GM18861 (cell line): ENCODE data around the gene CACTIN.
"Not testable (repeated sequence)": the region's sequence is repeated elsewhere in the genome, so short reads cannot be mapped to it uniquely, and the experiment has no call there.

Experiments used
- ATAC-seq: cut with Tn5 transposase; IDR thresholded peaks from one replicate; pipeline ENCODE4 v1.9.1; 2021; ENCODE audit not compliant: unreplicated experiment

Gene CACTIN

GRCh38 chr19:3573162-3573857 lies 53.3 kb downstream of the CACTIN start:
- peak; percentile 5 for ATAC-seq

GRCh38 chr19:3572855-3573161 lies 53.8 kb downstream of the CACTIN start, which contains the start of gene HMG20B:
Gene HMG20B, plus strand, starts transcription at chr19:3572944. Its CDS starts 366 bp downstream, at chr19:3573310.
- no peak for ATAC-seq

GRCh38 chr19:3572132-3572854 lies 54.3 kb downstream of the CACTIN start:
- ATAC-seq, result peak; percentile 89

GRCh38 chr19:3570606-3571011 lies 56.0 kb downstream of the CACTIN start:
- ATAC-seq, result no peak

- not testable (repeated sequence) for ATAC-seq
Observed at GRCh38 chr19:3570042-3570441, 56.5 kb downstream of the CACTIN start.

- ATAC-seq, result no peak
Observed at GRCh38 chr19:3565139-3565538, 61.5 kb downstream of the CACTIN start.

GRCh38 chr19:3563709-3564524 lies 62.7 kb downstream of the CACTIN start:
- ATAC-seq, result no peak
